Activated CD4-positive, alpha-beta T cell treated with anti-CD3 and anti-CD28 coated beads for 24 hours (primary cell): Measurements from ENCODE around the gene MAST1.
"Not testable (repeated sequence)": the region's sequence is repeated elsewhere in the genome, so short reads cannot be mapped to it uniquely, and the experiment has no call there.

Experiments used
- DNase-seq, 2 donors: peaks; one replicate each; pipeline ENCODE4 v3.0.0-alpha.2; 2020; ENCODE audit warnings: low read depth in 2 of 2

MAST1 gene

GRCh38 chr19:12872255-12872654, 33.9 kb downstream of the MAST1 start:
- DNase-seq = no peak

GRCh38 chr19:12872941-12873890, 34.9 kb downstream of the MAST1 start:
- DNase-seq = peak; percentile 23 to 30

DNA sequence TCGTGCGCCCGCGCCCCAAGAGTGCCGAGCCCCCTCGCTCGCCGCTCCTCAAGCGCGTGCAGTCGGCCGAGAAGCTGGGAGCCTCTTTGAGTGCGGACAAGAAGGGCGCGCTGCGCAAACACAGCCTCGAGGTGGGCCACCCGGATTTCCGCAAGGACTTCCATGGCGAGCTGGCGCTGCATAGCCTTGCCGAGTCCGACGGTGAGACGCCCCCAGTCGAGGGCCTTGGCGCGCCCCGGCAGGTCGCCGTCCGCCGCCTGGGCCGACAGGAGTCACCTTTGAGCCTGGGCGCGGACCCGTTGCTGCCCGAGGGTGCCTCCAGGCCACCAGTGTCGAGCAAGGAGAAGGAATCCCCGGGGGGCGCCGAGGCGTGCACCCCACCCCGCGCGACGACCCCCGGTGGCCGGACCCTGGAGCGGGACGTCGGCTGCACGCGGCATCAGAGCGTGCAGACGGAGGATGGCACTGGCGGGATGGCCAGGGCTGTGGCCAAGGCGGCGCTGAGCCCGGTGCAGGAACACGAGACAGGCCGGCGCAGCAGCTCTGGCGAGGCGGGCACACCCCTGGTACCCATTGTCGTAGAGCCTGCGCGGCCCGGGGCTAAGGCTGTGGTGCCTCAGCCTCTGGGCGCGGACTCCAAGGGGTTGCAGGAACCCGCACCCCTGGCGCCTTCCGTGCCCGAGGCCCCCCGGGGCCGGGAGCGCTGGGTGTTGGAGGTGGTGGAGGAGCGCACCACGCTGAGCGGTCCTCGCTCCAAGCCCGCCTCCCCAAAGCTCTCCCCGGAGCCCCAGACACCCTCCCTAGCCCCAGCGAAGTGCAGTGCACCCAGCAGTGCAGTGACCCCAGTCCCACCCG, 35.8 kb downstream of the MAST1 start:
- DNase-seq = no peak

DNA sequence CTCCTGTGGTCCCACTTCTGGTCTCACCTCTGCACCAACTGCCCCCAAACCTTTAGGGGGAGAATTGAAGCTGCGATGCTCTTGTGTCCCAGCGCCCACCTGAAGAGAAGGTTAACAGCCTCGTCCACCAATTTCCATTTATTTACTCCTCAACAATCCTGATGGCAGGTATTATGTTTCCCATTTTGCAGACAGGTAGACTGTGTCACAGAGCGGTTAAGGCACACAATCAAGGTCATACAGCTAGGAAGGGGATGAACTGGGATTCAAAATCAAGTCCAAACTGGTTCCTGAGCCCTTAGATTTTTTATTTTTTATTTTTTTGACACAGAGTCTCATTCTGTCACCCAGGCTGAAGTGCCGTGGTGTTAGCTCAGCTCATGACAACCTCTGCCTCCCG, 36.8 kb downstream of the MAST1 start:
- DNase-seq = no peak

DNA sequence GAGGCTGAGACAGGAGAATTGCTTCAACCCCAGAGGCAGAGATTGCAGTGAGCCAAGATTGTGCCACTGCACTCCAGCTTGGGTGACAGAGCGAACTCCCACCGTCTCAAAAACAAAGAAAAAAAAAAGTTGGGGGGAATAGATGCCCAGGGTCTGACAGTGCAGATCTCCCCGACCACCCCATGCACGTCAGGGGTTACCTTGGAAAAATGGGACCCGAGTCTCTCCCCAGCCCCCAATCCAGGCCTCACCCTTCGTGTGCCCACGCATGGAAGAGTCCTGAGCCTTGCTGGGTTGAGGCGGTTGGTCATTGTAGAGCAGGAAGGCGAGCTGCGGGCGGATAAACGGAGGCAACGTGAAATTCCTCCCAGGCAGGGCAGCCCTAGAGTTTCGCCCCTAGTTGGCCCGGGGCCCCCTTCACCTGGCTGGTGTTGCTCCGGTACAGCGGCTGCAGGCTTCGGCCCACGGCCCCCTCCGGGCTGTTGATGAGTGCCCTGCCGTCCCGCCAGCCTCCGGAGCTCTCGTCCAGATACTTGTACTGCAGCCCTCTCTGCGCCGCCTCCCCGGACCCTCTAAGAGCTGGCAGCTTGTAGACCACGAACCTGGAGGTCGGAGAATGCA, 42.3 kb downstream of the MAST1 start:
- DNase-seq = no peak

DNA sequence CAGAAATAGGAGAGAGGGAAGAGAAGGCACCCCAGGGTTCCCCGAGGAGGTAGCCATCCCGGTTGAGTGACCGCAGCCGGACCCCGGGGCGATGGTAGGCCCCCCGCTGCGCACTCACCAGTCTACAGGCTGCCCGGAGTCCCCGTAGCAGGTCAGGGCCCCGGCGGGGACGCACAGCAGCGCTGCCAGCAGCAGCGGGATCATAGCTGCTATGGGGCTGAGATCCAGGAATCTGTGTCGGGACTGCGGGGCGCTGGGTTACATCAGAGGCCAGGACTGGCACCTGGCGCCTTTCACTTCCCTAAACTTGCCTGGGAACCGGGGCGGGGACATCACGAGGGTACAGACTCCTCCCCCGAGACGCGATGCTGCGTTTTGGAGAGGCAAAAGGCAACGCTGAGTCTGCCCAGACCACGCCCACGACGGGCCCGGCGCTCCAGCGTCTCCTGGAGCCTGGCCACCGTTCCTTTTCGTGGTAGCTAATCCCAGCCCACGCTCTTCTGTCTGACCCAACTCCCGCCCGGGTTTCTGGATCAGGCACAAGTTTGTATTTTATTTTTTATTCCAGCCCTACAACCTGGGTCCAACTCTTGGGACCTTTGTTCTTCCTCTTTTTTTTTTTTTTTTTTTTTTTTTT, 43.0 kb downstream of the MAST1 start, which contains the start of gene DNASE2:
TSS of gene DNASE2 (minus strand) at position 278 of the 637 bp plus-strand sequence. CDS start at position 204, 74 bp downstream.
- DNase-seq = peak; percentile 84 to 91

- DNase-seq = no peak
Measured at GRCh38 chr19:12882589-12882988, 44.3 kb downstream of the MAST1 start.

GRCh38 chr19:12884202-12884601, 45.9 kb downstream of the MAST1 start:
- DNase-seq = no peak

DNA sequence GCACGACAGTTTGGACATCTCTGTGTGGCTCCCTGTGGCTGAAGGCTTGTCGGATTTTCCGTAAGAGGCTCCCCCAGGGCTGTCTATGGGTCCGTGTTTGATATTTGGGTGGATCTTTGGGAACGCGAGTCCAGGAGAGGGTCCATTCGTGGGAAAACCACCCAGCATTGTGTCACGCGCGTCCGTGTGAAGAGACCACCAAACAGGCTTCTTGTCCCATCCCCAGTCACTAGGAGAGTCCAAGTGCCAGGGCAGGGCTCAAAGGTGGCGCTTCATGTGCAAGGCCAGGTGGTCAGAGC, 46.3 kb downstream of the MAST1 start:
- no peak for DNase-seq

DNA sequence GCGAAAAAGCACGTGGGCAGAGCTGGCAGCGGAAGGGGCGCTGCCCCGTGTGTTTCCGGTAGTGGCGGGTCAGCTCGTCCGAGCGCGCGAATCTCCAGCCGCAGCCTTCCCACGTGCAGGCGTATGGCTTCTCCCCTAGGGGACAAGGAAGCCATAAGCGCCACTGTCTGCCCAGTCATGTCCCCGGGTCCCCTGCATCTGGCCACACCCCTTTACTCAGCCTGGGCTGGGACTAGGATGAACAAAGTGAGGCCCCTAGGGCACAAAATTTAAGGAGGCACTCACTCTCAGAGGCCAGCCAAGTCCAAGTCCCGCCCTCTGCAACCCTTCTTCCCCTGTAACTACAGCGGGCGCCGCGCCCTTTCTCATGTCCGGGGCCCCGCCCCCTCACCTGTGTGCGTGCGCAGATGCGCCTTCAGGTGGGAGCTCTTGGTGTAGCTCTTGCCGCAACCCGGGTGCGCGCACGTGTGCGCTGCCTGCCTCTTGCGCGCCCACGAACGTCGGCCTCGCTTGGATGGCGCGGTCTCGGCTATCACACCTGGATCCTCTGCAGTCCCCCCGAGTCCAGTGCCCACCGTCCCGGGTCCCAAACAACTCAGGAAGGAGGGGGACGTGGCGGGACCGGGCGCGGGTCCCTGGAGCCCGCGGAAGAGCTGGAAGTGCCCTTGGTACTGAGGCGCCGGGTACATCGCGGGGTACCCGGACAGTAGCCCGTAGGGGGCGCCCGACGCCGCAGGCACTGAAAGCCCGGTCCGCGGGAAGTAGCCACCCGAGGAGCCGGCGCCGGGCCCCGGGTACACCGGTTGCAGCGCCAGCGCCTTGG, 46.8 kb downstream of the MAST1 start:
- DNase-seq = peak; percentile 84 to 91

DNA sequence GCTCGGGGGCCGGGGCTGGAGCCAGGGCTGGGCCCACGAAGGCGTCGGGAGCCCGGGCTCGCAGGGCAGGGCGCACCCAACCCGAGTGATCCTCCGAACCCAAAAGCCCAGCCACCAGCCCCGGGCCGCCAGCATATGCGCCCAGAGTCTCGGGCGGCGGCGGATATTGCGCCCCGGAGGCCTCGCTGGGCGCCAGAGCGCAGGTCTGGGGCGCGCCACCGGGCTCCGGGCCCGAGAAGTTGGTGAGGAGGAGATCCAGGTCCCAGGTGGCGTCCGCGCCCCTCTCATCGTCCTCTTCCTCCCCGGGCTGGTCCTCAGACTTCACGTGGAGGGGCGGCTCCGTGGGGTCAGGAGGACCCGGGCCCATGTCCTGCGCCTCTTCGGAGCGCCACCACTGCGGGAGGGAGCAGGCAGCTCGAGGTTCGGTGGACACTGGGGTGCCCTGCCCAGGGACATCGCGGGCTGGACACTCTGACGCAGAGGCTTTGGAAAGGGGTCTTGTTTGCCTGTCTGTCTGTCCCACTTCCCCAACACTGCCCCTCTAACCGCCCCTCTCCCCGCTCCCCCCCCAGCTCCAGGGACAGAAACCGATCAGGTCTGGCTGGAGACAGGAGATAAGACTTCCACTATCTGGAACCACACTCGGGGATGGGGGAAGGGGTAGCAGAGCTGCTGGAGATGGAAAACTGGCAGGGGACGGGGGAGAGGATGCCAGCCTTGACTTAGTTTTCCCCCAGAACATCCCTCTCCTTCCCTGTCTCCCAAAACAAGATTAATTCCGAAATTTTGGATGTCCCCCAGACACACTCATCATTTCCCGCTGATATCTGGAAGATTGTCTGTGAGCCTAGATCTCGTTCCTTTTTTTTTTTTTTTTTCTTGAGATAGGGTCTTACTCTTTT, 47.7 kb downstream of the MAST1 start:
- peak in 1 of 2 donors; percentile 21 for DNase-seq

- no peak for DNase-seq
Measured at GRCh38 chr19:12886651-12886968, 48.3 kb downstream of the MAST1 start.

- no peak for DNase-seq
Measured at GRCh38 chr19:12886969-12887747, 48.8 kb downstream of the MAST1 start, which contains the start of gene KLF1. KLF1 (minus strand) TSS chr19:12887201; CDS start chr19:12887140, 61 bp downstream.

GRCh38 chr19:12888006-12888603, 49.8 kb downstream of the MAST1 start:
- no peak for DNase-seq

- DNase-seq = not testable (repeated sequence)
Measured at GRCh38 chr19:12890299-12890786, 52.0 kb downstream of the MAST1 start.

- DNase-seq = peak; percentile 93 to 95
Measured at GRCh38 chr19:12890787-12891552, 52.7 kb downstream of the MAST1 start, which contains the start of gene GCDH. GCDH (plus strand) TSS chr19:12891160; CDS start chr19:12891305, 145 bp downstream.

- DNase-seq = no peak
Measured at GRCh38 chr19:12891553-12892021, 53.3 kb downstream of the MAST1 start.
